GM23248 (cell line): ENCODE results near the gene PODXL2. TPM values are rescaled to one million over a fixed set of nuclear protein-coding genes. Genes with fewer than 3 reads are reported as not detected.
A peak's percentile ranks its signal among the peaks of the same experiment; 100 is the strongest.

Experiments
- DNase-seq: peaks from one replicate; pipeline ENCODE4 v3.0.0-alpha.2; 2015
- H2AFZ ChIP-seq: fragments of 200-600 bp; sonication (generic); 2 replicates; pipeline ENCODE4 v1.6.1; 2016; ENCODE audit warnings: antibody characterized with exemption
- H3F3A ChIP-seq: fragments of 200-600 bp; sonication (generic); 2 replicates; pipeline ENCODE4 v1.6.1; 2016; ENCODE audit warnings: mild to moderate bottlenecking, antibody characterized with exemption, mixed run types; ENCODE audit not compliant: insufficient read depth
- H3K27ac ChIP-seq: fragments of 200-600 bp; sonication (generic); 2 replicates; pipeline ENCODE4 v1.5.1; 2016; ENCODE audit warnings: mild to moderate bottlenecking
- H3K27me3 ChIP-seq: fragments of 200-600 bp; sonication (generic); replicated peaks from 2 replicates; pipeline ENCODE4 v1.6.1; 2016; ENCODE audit warnings: mild to moderate bottlenecking; ENCODE audit not compliant: insufficient read depth
- H3K36me3 ChIP-seq: fragments of 200-600 bp; sonication (generic); 2 replicates; pipeline ENCODE4 v1.6.1; 2016; ENCODE audit warnings: low read depth, mild to moderate bottlenecking
- H3K4me1 ChIP-seq: fragments of 200-600 bp; sonication (generic); 2 replicates; pipeline ENCODE4 v1.6.1; 2016; ENCODE audit warnings: mild to moderate bottlenecking; ENCODE audit not compliant: insufficient read depth
- H3K4me2 ChIP-seq: fragments of 200-600 bp; sonication (generic); one replicate; pipeline ENCODE4 v1.6.1; 2016; ENCODE audit warnings: mild to moderate bottlenecking; ENCODE audit not compliant: unreplicated experiment
- H3K4me3 ChIP-seq: fragments of 200-600 bp; sonication (generic); 2 replicates; pipeline ENCODE4 v1.5.1; 2016; ENCODE audit warnings: mild to moderate bottlenecking
- H3K79me2 ChIP-seq: fragments of 200-600 bp; sonication (generic); 2 replicates; pipeline ENCODE4 v1.6.1; 2016; ENCODE audit warnings: mild to moderate bottlenecking; ENCODE audit not compliant: insufficient read depth
- H3K9ac ChIP-seq: fragments of 200-600 bp; sonication (generic); 2 replicates; pipeline ENCODE4 v1.6.1; 2016; ENCODE audit warnings: mild to moderate bottlenecking
- H3K9me2 ChIP-seq: fragments of 200-600 bp; sonication (generic); 2 replicates; pipeline ENCODE4 v1.6.1; 2016; ENCODE audit warnings: mixed run types, mild to moderate bottlenecking, moderate library complexity; ENCODE audit not compliant: insufficient read depth
- H3K9me3 ChIP-seq: fragments of 200-600 bp; sonication (generic); one replicate; pipeline ENCODE4 v1.6.1; 2017; ENCODE audit warnings: low read depth
- H4K20me1 ChIP-seq: fragments of 200-600 bp; sonication (generic); 2 replicates; pipeline ENCODE4 v1.6.0; 2016; ENCODE audit not compliant: insufficient read depth
- EZH2 ChIP-seq: fragments of 200-600 bp; sonication (generic); IDR thresholded peaks from 2 replicates; pipeline ENCODE4 v1.6.1; 2018; ENCODE audit warnings: antibody characterized with exemption, mild to moderate bottlenecking; ENCODE audit not compliant: insufficient read depth, poor library complexity, severe bottlenecking
- EZH2phosphoT487 ChIP-seq: fragments of 200-600 bp; sonication (generic); IDR thresholded peaks from 2 replicates; pipeline ENCODE4 v1.6.1; 2018; ENCODE audit warnings: antibody characterized with exemption, moderate library complexity, mild to moderate bottlenecking, low read depth; ENCODE audit not compliant: insufficient read depth
- WGBS, 2 experiments: methylation state at CpG; one replicate each; pipeline ENCODE4 v1.1.6; 2015 to 2017; ENCODE audit warnings: low lambda C conversion rate in 2 of 2, low coverage in 1 of 2; ENCODE audit errors: missing lambda C conversion rate in 2 of 2; 5-methylcytosine and 5-hydroxymethylcytosine counted together
- in situ Hi-C: fragments of 300-500 bp; cut with MboI; formaldehyde crosslinking; loops from 2 replicates; pipeline ENCODE4 v1.15.0; 2020
- polyA plus RNA-seq: library from polyadenylated mRNA; unstranded; fragments of >200 nt; fragmentation: Nextera tagmentation; extraction: Ambion mirVana; gene quantifications from 2 replicates; pipeline ENCODE4 v1.2.1, GENCODE V29; 2016
- total RNA-seq: library from RNA; depleted of rRNA; stranded (reverse); fragments of >200 nt; shearing (Covaris generic); gene quantifications from 2 replicates; pipeline ENCODE4 v1.2.3, GENCODE V29; 2014

PODXL2 gene
- total and polyA plus RNA-seq, 2 experiments from 2014 or later: 1.8 to 2.5 TPM

GRCh38 chr3:127716384-127716783 lies 87.4 kb downstream of the PODXL2 start:
- H3K79me2 ChIP-seq: no peaks in the 10 kb centered on the region
- no peaks in the 10 kb centered on the region for H4K20me1 ChIP-seq
- H3K9me3 ChIP-seq: no peaks in the 10 kb centered on the region
- in situ Hi-C loops: no loop called here
- no peak overlapping the region for H3K9ac ChIP-seq
- H2AFZ ChIP-seq: no peak overlapping the region
- H3K9me2 ChIP-seq: no peaks in the 10 kb centered on the region
- no peaks in the 10 kb centered on the region for H3F3A ChIP-seq
- peak; percentile 23 for DNase-seq
- no peak overlapping the region for H3K4me2 ChIP-seq
- H3K4me3 ChIP-seq: no peak overlapping the region
- no peak overlapping the region for H3K27ac ChIP-seq
- H3K4me1 ChIP-seq: no peaks in the 10 kb centered on the region
- H3K36me3 ChIP-seq: peaks cover 7% of the 10 kb centered on the region; the same call in 1 of the 2 replicates
- WGBS, 2 experiments: 69 to 80% methylated on average over 6 of the region's 6 CpGs
- H3K27me3 ChIP-seq: no peaks in the 10 kb centered on the region
- TF ChIP-seq EZH2: no peak
- no peak for TF ChIP-seq EZH2phosphoT487

GRCh38 chr3:127717357-127718244 lies 88.6 kb downstream of the PODXL2 start:
- Histone ChIP-seq H3K36me3 (peaks cover 7% of the 10 kb centered on the region; the same call in 1 of the 2 replicates), H3K4me1 (0 out of 2 replicates have a peak, but pooled peaks cover 3% of the 10 kb centered on the region), H3F3A (no peaks in the 10 kb centered on the region), H3K9me2 (no peaks in the 10 kb centered on the region), H3K9me3 (no peaks in the 10 kb centered on the region), H3K79me2 (no peaks in the 10 kb centered on the region), H2AFZ (no peak overlapping the region), H3K9ac (no peak overlapping the region), H4K20me1 (no peaks in the 10 kb centered on the region), H3K4me2 (no peak overlapping the region), H3K4me3 (no peak overlapping the region), H3K27ac (no peak overlapping the region), H3K27me3 (no peaks in the 10 kb centered on the region)
- WGBS, 2 experiments: 73 to 87% methylated on average over 12 to 14 of the region's 14 CpGs
- DNase-seq: peak; percentile 44
- no peak for TF ChIP-seq EZH2phosphoT487
- TF ChIP-seq EZH2: no peak
- in situ Hi-C loops: no loop called here

DNA sequence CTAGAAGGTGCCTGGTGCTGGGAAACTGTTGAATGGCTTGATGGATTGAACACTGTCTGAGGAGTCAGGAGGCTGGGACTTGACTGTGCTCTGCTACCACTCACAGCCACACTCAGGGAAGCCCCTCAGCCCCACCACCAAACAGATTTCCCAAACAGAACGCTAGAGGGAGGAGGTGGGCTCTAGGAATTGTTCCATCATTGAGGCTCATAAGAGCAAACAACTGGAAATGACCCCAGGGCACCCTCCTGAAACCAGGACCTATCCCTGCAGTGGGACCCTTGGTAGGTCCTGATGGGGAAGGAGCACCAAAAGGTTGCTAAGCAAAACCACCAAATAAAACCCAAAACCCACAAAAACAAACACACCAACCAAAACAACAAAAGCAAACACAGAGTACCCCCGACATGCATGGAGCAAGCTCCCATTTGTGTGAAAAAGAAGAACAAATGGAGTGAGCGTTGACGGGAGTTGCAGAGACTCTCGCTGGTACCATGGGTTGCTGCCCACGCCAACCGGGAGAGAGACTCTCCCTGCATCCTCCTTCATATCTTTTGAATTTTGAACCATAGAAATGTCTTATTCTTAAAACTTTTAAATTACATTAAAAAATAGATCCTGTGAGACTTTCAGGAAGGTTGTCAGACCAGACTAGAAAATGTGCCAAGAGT lies 89.4 kb downstream of the PODXL2 start:
- Histone ChIP-seq H3K27ac (no peak overlapping the region), H2AFZ (no peak overlapping the region), H3K4me1 (0 out of 2 replicates have a peak, but pooled peaks cover 5% of the 10 kb centered on the region), H3F3A (no peaks in the 10 kb centered on the region), H3K4me2 (no peak overlapping the region), H3K9ac (no peak overlapping the region), H3K9me3 (no peaks in the 10 kb centered on the region), H4K20me1 (no peaks in the 10 kb centered on the region), H3K27me3 (no peaks in the 10 kb centered on the region), H3K9me2 (no peaks in the 10 kb centered on the region), H3K79me2 (no peaks in the 10 kb centered on the region), H3K4me3 (no peak overlapping the region), H3K36me3 (peaks cover 7% of the 10 kb centered on the region; the same call in 1 of the 2 replicates)
- DNase-seq: no peak
- in situ Hi-C loops: no loop called here
- WGBS, 2 experiments: 73 to 79% methylated on average over 7 of the region's 7 CpGs
- TF ChIP-seq EZH2 (no peak), EZH2phosphoT487 (no peak)

DNA sequence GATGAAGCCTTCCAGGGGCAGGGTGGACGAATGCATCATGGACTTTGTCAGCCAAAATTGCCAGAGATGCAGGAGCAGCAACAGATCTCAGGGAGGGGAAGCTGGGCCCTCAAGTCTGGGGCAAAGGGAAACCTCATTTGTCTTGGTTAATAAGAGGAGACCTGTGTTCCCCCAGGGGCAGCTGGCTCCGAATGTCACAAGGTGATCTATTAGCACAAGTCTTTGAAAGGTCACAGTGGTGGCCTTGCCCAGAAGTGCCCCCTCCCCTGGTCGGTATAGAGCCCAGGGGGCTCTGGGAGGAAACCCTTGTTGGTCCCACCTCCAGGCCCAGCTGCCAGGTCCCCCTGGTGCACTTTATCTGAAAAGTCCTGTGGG lies 89.9 kb downstream of the PODXL2 start:
- Histone ChIP-seq H3K4me3 (no peak overlapping the region), H2AFZ (no peak overlapping the region), H3K4me2 (no peak overlapping the region), H3F3A (no peaks in the 10 kb centered on the region), H3K36me3 (peaks cover 7% of the 10 kb centered on the region; the same call in 1 of the 2 replicates), H4K20me1 (no peaks in the 10 kb centered on the region), H3K4me1 (0 out of 2 replicates have a peak, but pooled peaks cover 5% of the 10 kb centered on the region), H3K27ac (no peak overlapping the region), H3K9ac (no peak overlapping the region), H3K9me2 (no peaks in the 10 kb centered on the region), H3K79me2 (no peaks in the 10 kb centered on the region), H3K9me3 (no peaks in the 10 kb centered on the region), H3K27me3 (no peaks in the 10 kb centered on the region)
- no peak for TF ChIP-seq EZH2
- TF ChIP-seq EZH2phosphoT487: no peak
- 59% methylated on average over 3 of the region's 3 CpGs for WGBS, 2 experiments
- in situ Hi-C loops: no loop called here
- DNase-seq: no peak
